Keratinocyte (primary cell): Measurements from ENCODE around the gene PTPMT1. TPM values are rescaled to one million over a fixed set of nuclear protein-coding genes. Genes with fewer than 3 reads are reported as not detected.
A peak's percentile ranks its signal among the peaks of the same experiment; 100 is the strongest.

Source experiments
- DNase-seq: peaks from one replicate; pipeline ENCODE4 v3.0.0-alpha.2; 2011; ENCODE audit warnings: low read depth, missing footprints, low spot score
- FAIRE-seq: peaks from 2 replicates; lab custom pipeline; 2011; peaks lifted over from hg19 to GRCh38; lab: Jason Lieb, UNC
- H2AFZ ChIP-seq: 2 replicates; pipeline ENCODE4 v1.6.0; 2012; ENCODE audit warnings: low read length, control low read depth, inconsistent platforms; ENCODE audit not compliant: control insufficient read depth
- H3K27ac ChIP-seq: 2 replicates; pipeline ENCODE4 v1.5.1; 2011; ENCODE audit warnings: low read length; ENCODE audit not compliant: control insufficient read depth, insufficient read depth
- H3K27me3 ChIP-seq: 3 replicates; pipeline ENCODE4 v1.6.0; 2011; ENCODE audit warnings: low read length; ENCODE audit not compliant: control insufficient read depth, insufficient read depth; ENCODE audit errors: extremely low read depth
- H3K36me3 ChIP-seq, 2 experiments: 2 replicates in 1 of 2; 3 replicates in 1 of 2; pipeline ENCODE4 v1.5.1; 2011; ENCODE audit warnings: low read length in 2 of 2, mild to moderate bottlenecking in 1 of 2; ENCODE audit not compliant: control insufficient read depth in 2 of 2, insufficient read depth in 2 of 2; ENCODE audit errors: extremely low read depth in 1 of 2
- H3K4me1 ChIP-seq: 3 replicates; pipeline ENCODE4 v1.5.1; 2011; ENCODE audit warnings: low read length; ENCODE audit not compliant: control insufficient read depth, insufficient read depth; ENCODE audit errors: extremely low read depth
- H3K4me2 ChIP-seq: 3 replicates; pipeline ENCODE4 v1.6.0; 2011; ENCODE audit warnings: low read depth, low read length; ENCODE audit not compliant: control insufficient read depth, insufficient read depth; ENCODE audit errors: extremely low read depth
- H3K4me3 ChIP-seq, 3 experiments: fragments of 200-600 bp in 1 of 3; sonication (generic) in 1 of 3; 2 replicates in 2 of 3; 3 replicates in 1 of 3; pipeline ENCODE4 v1.5.1; 2011 to 2016; ENCODE audit warnings: low read length in 3 of 3, mild to moderate bottlenecking in 3 of 3, control low read depth in 2 of 3, inconsistent platforms in 1 of 3, low read depth in 1 of 3, mixed read lengths in 1 of 3, mixed run types in 1 of 3, moderate library complexity in 1 of 3; ENCODE audit not compliant: control insufficient read depth in 2 of 3, insufficient read depth in 2 of 3; ENCODE audit errors: extremely low read depth in 1 of 3
- H3K79me2 ChIP-seq: 2 replicates; pipeline ENCODE4 v1.6.0; 2012; ENCODE audit warnings: low read length; ENCODE audit not compliant: control insufficient read depth, insufficient read depth
- H3K9ac ChIP-seq: 3 replicates; pipeline ENCODE4 v1.6.0; 2011; ENCODE audit warnings: low read length; ENCODE audit not compliant: control insufficient read depth, insufficient read depth; ENCODE audit errors: extremely low read depth
- H3K9me1 ChIP-seq: 3 replicates; pipeline ENCODE4 v1.6.0; 2011; ENCODE audit warnings: low read length; ENCODE audit not compliant: control insufficient read depth, insufficient read depth; ENCODE audit errors: extremely low read depth
- H3K9me3 ChIP-seq: 2 replicates; pipeline ENCODE4 v1.5.1; 2012; ENCODE audit warnings: low read depth, low read length; ENCODE audit not compliant: control insufficient read depth
- H4K20me1 ChIP-seq: 3 replicates; pipeline ENCODE4 v1.6.0; 2011; ENCODE audit warnings: low read length; ENCODE audit not compliant: control insufficient read depth, insufficient read depth; ENCODE audit errors: extremely low read depth
- CTCF ChIP-seq, 3 experiments: IDR thresholded peaks in 1 of 3; conservative IDR thresholded peaks in 1 of 3; optimal IDR thresholded peaks in 1 of 3; 2 replicates in 2 of 3; 3 replicates in 1 of 3; pipeline versions ENCODE3 to v1.5.1; 2011; ENCODE audit warnings: low read length in 3 of 3, mild to moderate bottlenecking in 3 of 3, moderate library complexity in 2 of 3, control low read depth in 1 of 3, inconsistent platforms in 1 of 3; ENCODE audit not compliant: insufficient read depth in 2 of 3; ENCODE audit errors: extremely low read depth in 1 of 3
- EZH2 ChIP-seq: IDR thresholded peaks from one replicate; pipeline ENCODE4 v1.6.1; 2012; ENCODE audit warnings: inconsistent platforms, mild to moderate bottlenecking, low read length, moderate library complexity
- dilution Hi-C: fragments of 300-500 bp; cut with MboI; formaldehyde crosslinking; loops from one replicate; pipeline ENCODE4 v1.7.0; 2020; ENCODE audit warnings: low sequenced_read_pairs; ENCODE audit not compliant: extremely low pct_ligation_motif_present
- polyA plus RNA-seq, 5 experiments: library from polyadenylated mRNA; depleted of rRNA in 3 of 5; stranded (reverse) in 3 of 5; stranded (forward) in 1 of 5; unstranded in 1 of 5; fragments of >200 nt; gene quantifications; 1 replicate in 1 of 5; 2 replicates in 3 of 5; 3 replicates in 1 of 5; pipeline versions ENCODE4 v1.2.1 to v1.2.3, GENCODE V29; 2011 to 2012; ENCODE audit warnings: missing spikeins in 2 of 5, low read depth in 1 of 5, low replicate concordance in 1 of 5

Gene PTPMT1
- polyA plus RNA-seq, 1 donor (not counting 4 experiments of a cell fraction or from before 2014, with no cell fraction given) = 64.9 TPM

- FAIRE-seq = no peak
- TF ChIP-seq CTCF (optimal IDR thresholded peaks at IDR 0.05 in 1 of 3, IDR thresholded peaks at IDR 0.05 in 1 of 3, conservative IDR thresholded peaks at IDR 0.05 in 1 of 3; ENCODE audit: extremely low read depth in 1 of 3, insufficient read depth in 2 of 3, low read length in 3 of 3) (no peak), EZH2 (no peak)
Observed at GRCh38 chr11:47552056-47552565, 13.3 kb upstream of the PTPMT1 start.

GRCh38 chr11:47552566-47553405 lies 12.6 kb upstream of the PTPMT1 start, which contains the start of gene CELF1:
TSS of gene CELF1 (minus strand) at chr11:47553132. CDS start at chr11:47499523, 53,609 bp downstream.
- FAIRE-seq (no peak), DNase-seq (no peak)
- Histone ChIP-seq H3K36me3 (no peaks in the 10 kb centered on the region), H3K4me1 (peaks cover 21% of the 10 kb centered on the region), H3K4me2 (peak within 1 kb of the TSS; percentile 81), H3K9me3 (no peaks in the 10 kb centered on the region), H3K9me1 (no peaks in the 10 kb centered on the region), H2AFZ (peak within 1 kb of the TSS; percentile 56), H3K9ac (peak within 1 kb of the TSS; percentile 99), H3K4me3 (peak within 1 kb of the TSS; percentile 89 to 97 (median 92)), H3K27me3 (no peaks in the 10 kb centered on the region), H3K27ac (peak within 1 kb of the TSS; percentile 96), H3K79me2 (peaks cover 50% of the 10 kb centered on the region), H4K20me1 (no peaks in the 10 kb centered on the region)
- dilution Hi-C loops = no loop called here
- TF ChIP-seq EZH2 (no peak), CTCF (optimal IDR thresholded peaks at IDR 0.05 in 1 of 3, IDR thresholded peaks at IDR 0.05 in 1 of 3, conservative IDR thresholded peaks at IDR 0.05 in 1 of 3; ENCODE audit: extremely low read depth in 1 of 3, insufficient read depth in 2 of 3, low read length in 3 of 3) (peak; percentile 63 to 78 (median 77))

More at GRCh38 chr11:47552056-47552565, 13.3 kb upstream of the PTPMT1 start:
- H3K36me3 ChIP-seq = no peaks in the 10 kb centered on the region
- peaks cover 21% of the 10 kb centered on the region for H3K4me1 ChIP-seq
- dilution Hi-C loops = no loop called here
- peak overlapping the region; percentile 47 for H2AFZ ChIP-seq
- H4K20me1 ChIP-seq = no peaks in the 10 kb centered on the region
- peaks cover 57% of the 10 kb centered on the region for H3K79me2 ChIP-seq
- no peaks in the 10 kb centered on the region for H3K9me3 ChIP-seq
- peak overlapping the region; percentile 96 for H3K27ac ChIP-seq
- peak overlapping the region; percentile 89 to 97 (median 92) for H3K4me3 ChIP-seq
- no peaks in the 10 kb centered on the region for H3K27me3 ChIP-seq
- H3K9me1 ChIP-seq = no peaks in the 10 kb centered on the region
- H3K4me2 ChIP-seq = peak overlapping the region; percentile 81
- H3K9ac ChIP-seq = peak overlapping the region; percentile 99
- DNase-seq = no peak
